Mucosa of rectum (tissue), 2 donors: ENCODE results near the gene RPS6KB1.
A peak's percentile ranks its signal among the peaks of the same experiment; 100 is the strongest.
"Not testable (repeated sequence)": the region's sequence is repeated elsewhere in the genome, so short reads cannot be mapped to it uniquely, and the experiment has no call there.

ENCODE experiments used
- H3K27ac ChIP-seq, 2 donors: one replicate each; pipeline ENCODE4 v1.7.0; 2013; ENCODE audit warnings: inconsistent platforms in 2 of 2, low read depth in 2 of 2, low read length in 2 of 2
- H3K27me3 ChIP-seq, 2 donors: one replicate each; pipeline ENCODE4 v1.7.0; 2013; ENCODE audit warnings: low read length in 2 of 2; ENCODE audit not compliant: control insufficient read depth in 2 of 2, insufficient read depth in 2 of 2
- H3K36me3 ChIP-seq, 2 donors: one replicate each; pipeline ENCODE4 v1.7.0; 2013; ENCODE audit warnings: low read length in 2 of 2; ENCODE audit not compliant: control insufficient read depth in 2 of 2, insufficient read depth in 2 of 2
- H3K4me1 ChIP-seq, 2 donors: one replicate each; pipeline ENCODE4 v1.7.0; 2013; ENCODE audit warnings: low read length in 2 of 2, mild to moderate bottlenecking in 1 of 2; ENCODE audit not compliant: control insufficient read depth in 2 of 2, insufficient read depth in 2 of 2
- H3K4me3 ChIP-seq, 2 donors: one replicate each; pipeline ENCODE4 v1.7.0; 2013; ENCODE audit warnings: low read length in 2 of 2
- H3K9ac ChIP-seq, 2 donors: one replicate each; pipeline ENCODE4 v1.7.0; 2013; ENCODE audit warnings: low read length in 2 of 2, low read depth in 1 of 2, mild to moderate bottlenecking in 1 of 2
- H3K9me3 ChIP-seq, 2 donors: one replicate each; pipeline ENCODE4 v1.7.0; 2013; ENCODE audit warnings: low read length in 2 of 2; ENCODE audit not compliant: control insufficient read depth in 2 of 2
- donor health status: healthy.
- donor health status: Normal muscosa, but diverticular disease.

The RPS6KB1 gene

GRCh38 chr17:59872351-59872750 is 20.6 kb upstream of the RPS6KB1 start:
- no peaks in the 10 kb centered on the region for H3K9me3 ChIP-seq
- peaks cover 3 to 22% of the 10 kb centered on the region in 2 donors for H3K36me3 ChIP-seq
- H3K27me3 ChIP-seq, result no peaks in the 10 kb centered on the region
- no peak overlapping the region for H3K27ac ChIP-seq
- H3K4me1 ChIP-seq, result no peaks in the 10 kb centered on the region
- no peak overlapping the region for H3K9ac ChIP-seq
- no peak overlapping the region for H3K4me3 ChIP-seq

DNA sequence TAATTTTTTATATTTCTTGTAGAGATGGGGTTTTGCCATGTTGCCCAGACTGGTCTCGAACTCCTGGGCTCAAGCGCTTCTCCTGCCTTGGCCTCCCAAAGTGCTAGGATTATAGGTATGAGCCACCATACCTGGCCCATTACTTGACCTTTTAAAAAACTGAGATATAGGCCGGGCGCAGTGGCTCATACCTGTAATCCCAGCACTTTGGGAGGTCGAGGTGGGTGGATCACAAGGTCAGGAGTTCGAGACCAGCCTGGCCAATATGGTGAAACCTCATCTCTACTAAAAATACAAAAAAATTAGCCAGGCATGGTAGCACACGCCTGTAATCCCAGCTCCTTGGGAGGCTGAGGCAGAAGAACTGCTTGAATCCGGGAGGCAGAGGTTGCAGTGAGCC is 19.5 kb upstream of the RPS6KB1 start:
- H3K36me3 ChIP-seq, result peaks cover 8 to 25% of the 10 kb centered on the region in 2 donors
- H3K27me3 ChIP-seq, H3K4me1 ChIP-seq, H3K9ac ChIP-seq, H3K27ac ChIP-seq, H3K9me3 ChIP-seq, H3K4me3 ChIP-seq: not testable (repeated sequence)

DNA sequence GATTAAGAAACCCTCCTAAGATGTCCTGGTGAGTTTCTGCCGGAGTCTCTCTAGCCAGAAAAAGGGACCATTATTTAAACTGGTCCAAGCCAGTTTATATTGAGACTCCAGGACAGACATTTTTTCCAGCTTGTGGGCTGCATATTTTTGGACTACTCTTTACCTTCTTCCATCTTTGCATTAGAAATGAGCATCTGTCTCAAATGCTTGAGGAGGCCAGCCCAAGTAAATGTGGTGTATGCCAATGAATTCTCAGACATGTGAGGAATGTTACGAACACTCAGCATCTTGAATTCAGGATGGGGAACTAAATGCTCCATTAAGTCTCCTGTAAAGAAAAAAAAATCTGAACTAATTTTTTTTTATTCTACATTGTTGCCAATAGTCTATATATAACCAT is 18.5 kb upstream of the RPS6KB1 start:
- Histone ChIP-seq H3K36me3 (peaks cover 8 to 25% of the 10 kb centered on the region in 2 donors), H3K9me3 (no peaks in the 10 kb centered on the region), H3K4me1 (no peaks in the 10 kb centered on the region), H3K27me3 (no peaks in the 10 kb centered on the region), H3K4me3 (no peak overlapping the region), H3K27ac (no peak overlapping the region), H3K9ac (no peak overlapping the region)

GRCh38 chr17:59876107-59876506 is 16.8 kb upstream of the RPS6KB1 start:
- H3K4me1 ChIP-seq, result no peaks in the 10 kb centered on the region
- no peaks in the 10 kb centered on the region for H3K9me3 ChIP-seq
- H3K27me3 ChIP-seq, result no peaks in the 10 kb centered on the region
- peaks cover 8 to 28% of the 10 kb centered on the region in 2 donors for H3K36me3 ChIP-seq
- no peak overlapping the region for H3K4me3 ChIP-seq
- H3K27ac ChIP-seq, result no peak overlapping the region
- no peak overlapping the region for H3K9ac ChIP-seq

DNA sequence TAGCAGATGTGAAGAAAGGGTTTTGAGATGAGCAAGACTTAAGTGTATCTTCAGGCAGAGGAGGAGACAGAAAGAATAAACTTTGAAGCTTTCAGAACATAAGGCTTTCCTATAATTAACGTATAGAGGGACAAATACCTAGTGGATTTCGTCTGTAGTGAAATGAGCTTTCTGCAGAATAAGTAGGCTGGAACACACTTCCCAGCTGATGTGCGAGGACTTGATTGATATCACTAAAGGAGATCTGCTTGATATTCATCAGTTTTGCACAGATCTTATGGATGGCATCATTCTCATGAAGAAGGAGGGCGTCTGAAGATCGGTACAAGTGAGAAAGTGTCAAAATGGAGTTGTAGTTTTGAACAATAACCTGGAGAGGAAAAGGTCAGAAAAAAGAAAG is 15.0 kb upstream of the RPS6KB1 start:
- no peak overlapping the region for H3K27ac ChIP-seq
- no peak overlapping the region for H3K4me3 ChIP-seq

DNA sequence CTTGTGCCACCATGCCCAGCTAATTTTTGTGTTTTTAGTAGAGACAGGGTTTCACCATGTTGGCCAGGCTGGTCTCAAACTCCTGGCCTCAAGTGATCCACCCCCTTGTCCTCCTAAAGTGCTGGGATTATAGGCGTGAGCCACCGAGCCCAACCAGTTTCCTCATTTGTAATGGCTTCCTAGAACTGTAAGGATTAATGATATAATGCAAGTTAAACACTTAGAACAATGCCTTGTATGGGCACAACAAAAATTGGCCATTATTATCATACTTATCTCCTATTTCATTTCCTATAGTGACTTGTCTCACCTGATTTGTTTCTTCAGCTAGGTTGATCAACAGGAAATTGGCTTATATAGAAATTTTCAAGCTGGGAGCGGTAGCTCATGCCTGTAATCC is 14.3 kb upstream of the RPS6KB1 start:
- Histone ChIP-seq H3K4me1 (no peaks in the 10 kb centered on the region), H3K9ac (no peak overlapping the region), H3K36me3 (peaks cover 8 to 30% of the 10 kb centered on the region in 2 donors), H3K4me3 (no peak overlapping the region), H3K9me3 (no peaks in the 10 kb centered on the region), H3K27ac (no peak overlapping the region), H3K27me3 (no peaks in the 10 kb centered on the region)

More for the DNA sequence above, 15.0 kb upstream of the RPS6KB1 start:
- H3K9ac ChIP-seq, result no peak overlapping the region
- H3K9me3 ChIP-seq, result no peaks in the 10 kb centered on the region
- H3K27me3 ChIP-seq, result no peaks in the 10 kb centered on the region
- peaks cover 8 to 26% of the 10 kb centered on the region in 2 donors for H3K36me3 ChIP-seq
- no peaks in the 10 kb centered on the region for H3K4me1 ChIP-seq

GRCh38 chr17:59884861-59885260 is 8.1 kb upstream of the RPS6KB1 start:
- no peak overlapping the region for H3K4me3 ChIP-seq
- H3K9ac ChIP-seq, result no peak overlapping the region
- H3K4me1 ChIP-seq, result no peaks in the 10 kb centered on the region
- H3K9me3 ChIP-seq, result no peaks in the 10 kb centered on the region
- no peaks in the 10 kb centered on the region for H3K27me3 ChIP-seq
- H3K27ac ChIP-seq, result no peak overlapping the region
- H3K36me3 ChIP-seq, result peaks cover 11 to 28% of the 10 kb centered on the region in 2 donors

DNA sequence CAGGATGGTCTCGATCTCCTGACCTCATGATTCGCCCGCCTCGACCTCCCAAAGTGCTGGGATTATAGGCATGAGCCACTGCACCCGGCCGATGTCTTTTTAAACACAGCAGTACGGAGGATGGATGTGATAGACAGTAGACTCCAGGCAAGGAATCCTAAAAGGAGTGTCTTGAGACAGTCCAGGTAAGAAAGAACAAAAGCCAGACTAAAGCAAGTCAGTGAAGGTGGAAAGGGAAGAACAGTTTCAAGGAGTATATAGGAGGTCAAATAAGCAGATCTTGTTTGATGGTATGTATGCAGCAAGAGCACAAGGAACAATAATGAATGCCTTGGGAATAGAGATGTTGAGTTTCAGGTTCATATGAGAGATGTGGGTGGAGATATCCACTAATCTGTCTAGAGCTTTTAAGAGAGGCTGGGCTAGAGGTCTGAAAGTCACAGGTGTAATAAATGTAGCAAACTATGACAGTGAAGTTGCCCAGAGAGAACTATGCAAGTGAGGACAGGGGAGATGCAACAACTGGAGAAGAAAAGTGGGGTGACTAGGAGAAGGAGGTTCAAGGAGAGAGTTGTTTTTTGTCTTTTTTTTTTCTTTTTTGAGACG is 4.7 kb upstream of the RPS6KB1 start:
- no peak overlapping the region for H3K27ac ChIP-seq
- no peaks in the 10 kb centered on the region for H3K27me3 ChIP-seq
- H3K9me3 ChIP-seq, result no peaks in the 10 kb centered on the region
- H3K4me1 ChIP-seq, result peaks cover 3 to 8% of the 10 kb centered on the region in 2 donors
- no peak overlapping the region for H3K4me3 ChIP-seq
- no peak overlapping the region for H3K9ac ChIP-seq
- H3K36me3 ChIP-seq, result peaks cover 11 to 27% of the 10 kb centered on the region in 2 donors

DNA sequence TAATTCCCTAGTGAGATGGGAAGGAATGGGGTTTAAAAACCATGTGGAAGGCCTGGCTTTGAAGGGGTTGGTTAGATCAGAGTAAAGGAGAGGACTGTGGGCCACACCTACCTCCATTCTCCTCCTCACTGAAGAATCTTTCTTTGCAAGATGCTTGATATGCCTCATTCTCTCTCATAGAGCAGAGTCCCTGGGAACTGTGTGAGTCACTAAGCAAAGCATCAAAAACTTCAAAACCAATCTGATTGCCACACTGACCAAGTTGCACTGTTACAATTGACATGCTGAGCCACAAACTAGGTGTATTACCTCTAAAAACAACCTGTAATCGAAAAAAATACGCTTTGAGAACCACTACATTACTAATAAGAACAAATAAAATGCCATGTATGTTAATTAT is 2.2 kb upstream of the RPS6KB1 start:
- Histone ChIP-seq H3K4me1 (peaks cover 9 to 14% of the 10 kb centered on the region in 2 donors), H3K9ac (no peak overlapping the region), H3K27me3 (no peaks in the 10 kb centered on the region)

DNA sequence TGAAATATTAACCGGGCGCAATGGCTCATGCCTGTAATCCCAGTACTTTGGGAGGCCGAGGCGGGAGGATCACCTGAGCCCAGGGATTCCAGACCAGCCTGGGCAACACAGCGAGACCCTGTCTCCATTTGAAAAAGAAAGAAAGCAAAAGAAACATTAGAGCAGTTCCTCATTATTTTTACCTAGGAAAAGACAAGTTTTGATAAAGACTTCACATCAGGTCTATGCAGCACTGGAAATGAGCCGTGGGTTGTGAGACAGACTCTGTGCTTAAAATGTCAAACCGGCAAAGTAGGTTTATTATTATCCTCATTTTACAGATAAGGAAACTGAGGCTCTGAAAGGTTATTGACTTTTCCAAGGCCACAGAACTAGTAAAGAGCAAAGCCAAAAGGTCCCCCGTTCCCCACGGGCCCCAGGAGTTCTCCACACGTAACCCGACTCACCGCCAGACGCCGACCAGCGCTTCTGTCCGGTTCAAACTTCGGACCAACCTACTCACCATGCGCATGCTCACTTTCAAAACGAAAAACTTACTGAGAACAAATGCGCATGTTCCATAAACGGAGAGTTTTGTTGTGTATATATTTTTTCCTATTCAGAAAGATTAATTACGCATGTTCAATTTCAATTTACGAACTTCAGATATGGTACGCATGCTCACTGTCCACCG is 534 bp upstream of the RPS6KB1 start:
- peaks cover 9 to 14% of the 10 kb centered on the region in 2 donors for H3K4me1 ChIP-seq
- H3K36me3 ChIP-seq, result peaks cover 0 to 9% of the 10 kb centered on the region in 2 donors
- H3K9me3 ChIP-seq, result no peaks in the 10 kb centered on the region
- H3K27ac ChIP-seq, result peak overlapping the region; percentile 62 to 86
- peak overlapping the region; percentile 87 for H3K9ac ChIP-seq
- peak overlapping the region; percentile 81 to 95 for H3K4me3 ChIP-seq
- no peaks in the 10 kb centered on the region for H3K27me3 ChIP-seq

More for the DNA sequence above, 2.2 kb upstream of the RPS6KB1 start:
- Histone ChIP-seq H3K27ac (no peak overlapping the region), H3K4me3 (no peak overlapping the region), H3K36me3 (peaks cover 3 to 9% of the 10 kb centered on the region in 2 donors), H3K9me3 (no peaks in the 10 kb centered on the region)
